GM12891 (cell line): Measurements from ENCODE around the gene IPO9.

ENCODE experiments used
- POLR2A ChIP-seq: IDR thresholded peaks from 2 replicates; pipeline ENCODE4 v1.6.1; 2011; ENCODE audit warnings: low read depth, low read length, control low read depth
- POLR2AphosphoS5 ChIP-seq: IDR thresholded peaks from 2 replicates; pipeline ENCODE4 v1.6.1; 2011; ENCODE audit warnings: low read depth, low read length, control low read depth
- TAF1 ChIP-seq: IDR thresholded peaks from 2 replicates; pipeline ENCODE4 v1.6.1; 2011; ENCODE audit warnings: low read depth, low read length, control low read depth

DNA sequence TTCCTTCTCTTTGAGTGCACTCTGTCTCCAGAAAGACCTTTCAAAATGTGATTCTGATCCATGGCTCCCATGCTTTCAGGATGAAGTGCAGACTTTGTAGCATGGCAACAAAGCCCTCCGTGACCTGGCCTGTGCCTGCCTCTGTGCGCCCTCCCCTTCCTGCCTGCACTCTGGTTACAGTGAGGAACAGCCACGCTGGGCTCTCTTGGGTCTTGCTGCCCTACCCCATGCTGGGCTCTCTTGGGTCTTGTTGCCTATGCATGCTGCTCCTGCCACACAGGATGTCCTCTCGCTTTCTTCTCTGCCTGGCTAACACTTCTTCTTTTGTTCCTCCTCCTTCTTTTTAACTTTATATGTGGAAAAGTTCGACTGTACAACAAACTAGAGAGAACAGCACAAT, 89.4 kb downstream of the IPO9 start:
- TF ChIP-seq POLR2A (no peak), POLR2AphosphoS5 (no peak), TAF1 (no peak)
